HS-27A (cell line): ENCODE results near the gene RPL19.
A peak's percentile ranks its signal among the peaks of the same experiment; 100 is the strongest.
"Not testable (repeated sequence)": the region's sequence is repeated elsewhere in the genome, so short reads cannot be mapped to it uniquely, and the experiment has no call there.

Experiments
- DNase-seq: peaks from one replicate; pipeline ENCODE4 v3.0.0-alpha.2; 2012; ENCODE audit warnings: low read depth, missing footprints

RPL19 gene

DNA sequence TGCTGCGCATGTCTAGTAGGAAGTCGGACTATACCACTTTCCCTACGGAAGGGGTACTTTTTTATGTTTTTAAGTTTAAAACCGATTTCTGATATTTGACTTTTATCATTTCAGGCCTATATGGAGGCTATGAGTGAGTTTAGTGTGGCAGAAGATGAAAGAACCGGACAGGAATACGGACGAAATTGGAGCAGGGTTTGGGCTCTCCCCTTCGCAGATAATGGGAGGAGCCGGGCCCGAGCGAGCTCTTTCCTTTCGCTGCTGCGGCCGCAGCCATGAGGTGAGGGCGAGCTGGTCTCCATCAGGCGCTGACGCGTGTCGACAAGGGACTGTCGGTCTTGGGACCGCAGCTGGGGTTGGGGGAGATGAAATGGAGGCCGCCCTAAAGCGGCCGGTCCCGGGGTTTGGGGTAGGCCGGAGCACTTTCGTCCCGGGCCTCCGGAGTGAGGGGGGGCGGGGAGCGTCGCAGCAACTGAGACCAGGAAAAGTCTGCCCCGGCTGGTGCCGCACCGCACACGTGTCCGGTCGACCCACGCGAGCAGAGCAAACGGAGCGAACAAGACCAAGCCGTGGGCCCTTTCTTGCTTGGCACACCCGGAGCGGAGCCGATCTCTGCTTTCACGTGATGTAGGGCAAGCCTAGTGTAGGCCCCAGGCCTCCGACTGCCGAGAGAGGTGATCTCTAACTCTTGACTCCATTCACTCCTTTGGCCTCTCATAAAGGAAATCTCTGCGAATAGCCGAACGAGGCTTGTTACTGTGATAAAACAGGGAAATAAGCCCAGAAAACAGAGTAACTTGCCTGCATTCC, at the start of gene RPL19:
TSS of gene RPL19 (plus strand) at position 214 of the 810 bp plus-strand sequence. CDS start at position 276, 62 bp downstream.
- DNase-seq = no peak

DNA sequence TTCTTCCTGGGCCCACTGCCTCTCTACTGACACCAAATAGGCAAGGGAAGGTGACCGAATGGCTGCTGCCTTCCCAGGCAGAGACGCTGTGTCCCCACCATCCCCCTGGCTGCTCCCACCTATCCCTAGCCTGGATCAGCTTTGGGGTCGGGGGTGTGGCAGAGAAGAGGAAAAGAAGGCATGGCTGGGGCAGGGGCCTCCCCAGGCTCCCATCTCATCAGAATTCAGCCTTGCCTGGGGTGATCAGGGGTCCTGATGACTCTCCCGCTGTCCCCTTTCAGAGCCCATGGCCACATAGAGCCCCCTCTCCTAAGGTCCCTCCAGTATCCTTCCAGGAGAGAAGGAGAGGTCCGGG, 49.3 kb upstream of the RPL19 start:
- DNase-seq = no peak

GRCh38 chr17:39151150-39151942, 48.7 kb upstream of the RPL19 start, which contains the start of gene PLXDC1:
Gene PLXDC1, minus strand, starts transcription at chr17:39151637. Its CDS starts 200 bp downstream, at chr17:39151437.
- DNase-seq = no peak

DNA sequence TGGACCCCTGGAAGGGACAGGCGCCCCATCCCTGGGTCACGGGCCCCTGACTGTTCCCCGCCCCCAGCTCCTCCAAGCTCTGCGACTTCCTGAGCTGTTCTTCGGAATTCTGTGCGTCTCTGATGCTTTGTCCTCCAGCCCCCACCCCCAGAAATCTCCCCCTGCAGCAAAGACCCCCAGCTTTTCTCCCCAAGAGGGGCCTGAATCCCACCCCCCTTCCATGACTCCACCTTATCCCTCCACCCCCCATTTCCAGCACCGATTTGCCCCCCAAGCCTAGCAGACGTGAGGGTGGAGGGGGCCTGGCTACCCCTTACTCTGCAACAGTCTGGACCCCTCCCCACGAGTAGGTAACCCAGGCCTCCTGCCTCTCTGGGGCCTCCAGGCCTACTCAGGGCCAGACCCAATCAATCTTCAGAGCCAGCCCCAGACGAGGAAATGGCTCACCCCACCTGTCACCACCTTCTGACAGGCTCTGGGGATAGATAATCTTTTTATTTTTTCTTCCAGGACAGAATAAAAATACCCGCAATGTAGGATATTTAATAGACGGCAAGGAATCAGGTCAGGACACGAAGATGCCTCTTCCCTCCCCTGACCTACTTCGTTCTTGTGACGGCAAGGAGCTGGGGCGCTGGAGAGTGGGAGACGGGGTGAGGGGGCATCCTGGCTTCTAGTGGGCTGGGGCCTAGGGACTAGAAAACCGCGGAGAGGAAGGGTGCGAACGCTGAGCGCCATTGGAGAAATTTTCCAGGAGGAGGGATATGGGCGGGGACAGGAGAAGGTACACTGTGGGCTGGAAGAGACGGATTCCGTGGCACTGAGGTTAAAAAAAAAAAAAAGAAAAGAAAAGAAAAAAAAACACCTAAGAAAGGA, 47.9 kb upstream of the RPL19 start:
- DNase-seq = no peak

DNA sequence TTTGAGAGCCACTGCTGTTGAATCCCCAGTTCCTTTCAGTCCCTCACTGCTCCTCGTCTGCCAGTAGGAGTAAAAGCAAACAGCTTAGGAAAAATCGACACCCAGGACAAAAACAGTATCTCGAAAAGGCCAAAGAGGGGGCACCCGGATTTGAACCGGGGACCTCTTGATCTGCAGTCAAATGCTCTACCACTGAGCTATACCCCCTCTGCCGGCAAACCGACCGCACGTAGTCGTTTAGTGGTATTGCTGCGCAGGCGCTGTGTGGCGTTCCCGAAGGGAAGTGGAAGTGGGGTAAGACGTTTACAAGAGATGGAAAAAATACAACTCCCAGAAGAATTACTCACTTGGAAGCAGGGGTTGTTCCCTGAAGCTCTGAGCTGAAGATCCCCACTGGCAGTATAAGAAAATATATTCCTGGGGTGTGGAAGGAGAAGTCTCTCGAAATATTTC, 46.5 kb upstream of the RPL19 start:
- DNase-seq = peak; percentile 68

- no peak for DNase-seq
These were observed 44.4 kb upstream of the RPL19 start for GRCh38 chr17:39155654-39156053.

DNA sequence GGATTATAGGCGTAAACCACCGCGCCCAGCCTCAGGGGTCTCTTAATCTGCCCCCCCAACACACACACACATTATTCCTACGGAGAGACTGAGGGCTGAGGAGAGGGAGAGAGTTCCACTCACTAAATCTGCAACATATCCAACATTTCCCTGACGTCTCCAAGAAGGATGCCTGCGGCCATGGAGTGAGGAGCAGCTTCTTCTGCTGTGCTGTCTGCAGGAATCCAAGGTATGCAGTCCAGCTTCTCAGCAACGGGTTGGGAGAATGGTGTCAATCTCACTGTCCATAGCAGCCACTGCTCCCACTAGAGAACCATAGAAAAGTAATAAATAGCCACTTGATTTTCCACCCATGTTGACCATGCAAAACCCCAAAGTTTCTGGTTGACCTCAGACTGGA, 43.6 kb upstream of the RPL19 start:
- no peak for DNase-seq

DNA sequence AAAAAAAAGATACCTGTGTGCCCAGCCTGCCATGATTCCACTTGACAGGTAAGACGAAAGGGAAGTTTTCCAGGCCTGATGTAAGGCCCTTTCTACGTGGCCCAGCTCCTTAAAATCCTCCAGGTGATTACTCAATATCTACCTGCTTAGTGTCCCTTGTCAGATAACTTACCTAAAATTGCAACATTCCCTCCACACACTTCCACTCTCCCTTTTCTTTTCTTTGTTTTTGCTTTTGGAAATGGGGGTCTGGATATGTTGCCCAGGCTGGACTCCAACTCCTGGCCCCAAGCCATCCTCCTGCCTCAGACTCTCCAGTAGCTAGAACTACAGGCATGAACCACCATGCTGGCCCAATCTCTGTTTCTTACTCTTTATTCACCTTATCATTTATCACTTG, 41.5 kb upstream of the RPL19 start:
- DNase-seq = no peak

GRCh38 chr17:39161962-39162361, 38.1 kb upstream of the RPL19 start:
- no peak for DNase-seq

DNA sequence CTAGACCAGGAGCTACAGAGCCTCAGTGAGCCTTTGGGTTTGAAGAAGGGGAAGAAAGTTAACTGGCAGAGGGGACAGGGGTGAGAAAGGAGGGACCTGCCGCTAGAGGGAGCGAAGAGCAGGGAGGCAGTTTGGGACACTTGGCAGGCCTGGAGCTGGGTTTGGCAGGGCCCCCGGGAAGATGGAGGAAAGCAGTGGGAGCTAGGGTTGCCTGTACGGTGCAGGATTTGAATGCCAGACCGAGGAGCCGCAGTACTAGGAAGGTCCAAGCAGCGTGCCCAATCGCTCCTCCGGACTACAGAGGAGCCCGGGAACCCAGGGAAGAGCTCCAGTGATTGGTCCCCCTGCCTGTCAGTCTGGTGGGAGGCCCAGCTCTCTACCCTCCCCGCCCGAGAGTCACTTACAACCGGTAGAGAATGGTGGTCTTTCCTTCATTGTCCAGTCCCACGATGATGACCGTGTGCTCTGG, 35.4 kb upstream of the RPL19 start:
- DNase-seq = peak; percentile 24

DNA sequence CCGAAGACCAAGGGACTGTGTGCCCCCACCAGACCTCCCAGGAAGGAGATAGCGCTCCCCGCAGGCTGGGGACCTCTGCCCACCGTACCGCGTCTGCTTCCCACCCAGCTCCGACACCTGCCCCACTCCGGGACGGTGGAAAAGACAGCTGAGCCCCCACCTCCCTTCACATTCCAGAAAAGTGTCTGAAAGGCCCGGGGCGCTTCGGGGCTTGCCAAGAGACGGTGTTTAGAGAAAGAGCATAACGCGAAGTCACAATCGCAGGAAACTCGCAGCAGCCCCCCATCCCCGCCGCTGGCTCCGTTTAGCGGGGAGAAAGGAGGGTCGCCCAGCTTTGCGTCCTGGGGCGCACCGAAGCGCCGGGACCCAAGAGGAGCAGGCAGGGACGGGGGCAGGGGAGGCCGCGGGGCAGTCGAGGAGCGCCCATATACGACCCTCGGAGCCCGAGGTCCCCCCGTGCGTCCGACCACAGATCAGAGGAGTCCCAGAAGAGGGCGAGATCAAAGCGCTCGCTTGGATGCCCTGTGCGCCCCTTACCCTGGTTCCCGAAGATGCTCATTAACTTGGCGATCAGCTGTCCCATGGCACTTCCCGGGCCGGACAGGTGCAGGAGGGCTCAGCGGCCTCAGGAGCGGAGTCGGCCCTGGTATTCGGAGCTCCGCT, 34.8 kb upstream of the RPL19 start:
- DNase-seq = no peak

DNA sequence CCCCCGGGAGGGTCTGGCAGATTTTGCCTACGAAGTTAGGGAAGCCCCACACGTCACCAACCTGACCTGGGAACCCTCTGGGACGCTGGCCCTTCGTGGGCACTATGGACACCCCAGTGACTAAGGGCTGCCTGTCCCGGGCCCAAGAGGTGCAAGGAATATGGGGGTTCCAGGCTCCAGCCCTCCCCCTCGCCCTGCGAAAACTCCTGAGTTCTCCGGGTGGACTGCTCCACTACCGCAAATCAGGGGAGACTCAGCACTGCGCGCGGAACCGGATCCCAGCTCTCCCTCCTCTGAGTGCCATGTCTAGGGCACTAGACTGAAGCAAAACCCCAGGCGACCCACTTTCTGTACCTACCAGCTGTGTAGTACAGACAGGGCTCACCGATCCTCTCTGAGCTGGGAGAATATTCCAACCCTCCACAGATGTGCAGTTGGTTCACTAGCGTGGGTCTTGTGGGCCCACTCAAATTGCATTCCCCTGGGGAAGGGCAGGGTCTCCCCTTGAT, 34.2 kb upstream of the RPL19 start, which contains the start of gene ARL5C:
TSS of gene ARL5C (minus strand) at position 321 of the 509 bp plus-strand sequence. CDS start 401 bp downstream, outside the sequence.
- DNase-seq = no peak

DNA sequence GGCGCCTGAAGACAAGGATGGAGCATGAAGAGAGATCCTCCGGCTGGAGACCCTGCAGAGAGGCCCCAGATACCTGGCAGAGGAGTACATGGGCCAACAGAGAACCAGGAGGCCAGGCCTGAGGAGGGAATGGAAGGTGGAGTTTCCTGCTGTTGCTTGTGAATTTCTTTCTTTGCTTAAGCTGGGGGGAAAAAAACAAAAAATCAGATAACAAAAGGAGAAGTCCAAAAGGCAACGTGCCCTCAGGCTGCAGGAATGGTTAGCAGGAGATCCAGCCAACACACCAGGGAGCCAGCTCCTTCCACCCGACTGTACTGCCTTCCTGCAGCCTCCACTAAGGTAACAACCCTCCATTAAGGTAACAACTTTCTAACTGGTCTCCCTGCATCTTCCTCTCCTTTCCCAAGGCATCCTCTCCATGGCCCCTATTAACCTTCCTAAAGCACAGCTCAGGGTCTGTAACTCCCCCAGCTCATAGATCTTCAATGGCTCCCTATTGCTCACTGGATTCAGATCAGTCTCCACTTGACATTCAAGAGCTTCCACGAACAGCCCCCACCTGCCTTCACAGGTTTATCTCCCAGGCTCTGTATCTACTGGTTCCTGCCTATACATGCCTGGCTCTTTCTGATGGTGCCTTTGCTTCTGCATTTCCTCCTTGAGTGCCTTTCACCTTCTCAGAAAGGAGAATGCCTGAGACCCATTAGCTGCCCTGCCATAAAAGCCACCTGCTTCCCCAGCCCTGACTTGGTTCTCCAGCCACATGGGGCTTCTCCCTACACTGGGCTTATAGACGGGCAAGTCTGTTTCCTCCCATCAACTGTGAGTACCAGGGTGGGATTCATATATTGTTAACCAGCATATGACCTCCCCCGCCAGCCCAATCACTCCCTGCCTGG, 33.4 kb upstream of the RPL19 start:
- no peak for DNase-seq

- no peak for DNase-seq
These were observed 32.6 kb upstream of the RPL19 start for GRCh38 chr17:39167476-39167875.

DNA sequence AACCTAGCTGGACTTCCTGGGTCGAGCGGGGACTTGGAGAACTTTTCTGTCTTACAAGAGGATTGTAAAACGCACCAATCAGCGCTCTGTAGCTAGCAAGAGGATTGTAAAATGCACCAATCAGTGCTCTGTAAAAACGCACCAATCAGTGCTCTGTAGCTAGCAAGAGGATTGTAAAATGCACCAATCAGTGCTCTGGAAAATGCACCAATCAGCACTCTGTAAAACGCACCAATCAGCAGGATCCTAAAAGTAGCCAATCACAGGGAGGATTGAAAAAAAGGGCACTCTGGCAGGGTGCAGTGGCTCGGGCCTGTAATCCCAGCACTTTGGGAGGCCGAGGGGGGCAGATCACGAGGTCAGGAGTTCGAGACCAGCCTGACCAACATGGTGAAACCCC, 31.6 kb upstream of the RPL19 start:
- DNase-seq = not testable (repeated sequence)

GRCh38 chr17:39169101-39169500, 31.0 kb upstream of the RPL19 start:
- DNase-seq = no peak

DNA sequence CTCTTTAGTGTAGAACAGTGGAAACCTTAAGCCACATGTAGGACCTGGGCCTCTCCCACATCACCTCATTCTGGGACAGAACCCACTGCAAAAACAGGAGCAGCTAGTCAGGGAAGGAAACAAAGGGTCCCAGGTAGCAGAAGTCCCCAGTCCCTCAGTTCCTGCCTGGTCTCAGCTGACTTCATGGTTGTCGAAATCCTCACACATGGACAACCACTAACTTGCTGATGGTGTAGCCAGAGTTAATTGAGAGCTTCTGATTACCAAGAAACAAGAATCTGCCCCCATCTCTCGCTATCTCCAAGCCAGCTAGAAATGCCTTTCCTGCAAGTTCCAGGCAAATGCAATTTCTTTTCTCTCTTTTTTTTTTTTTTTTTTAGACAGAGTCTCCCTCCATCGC, 30.6 kb upstream of the RPL19 start:
- DNase-seq = no peak

DNA sequence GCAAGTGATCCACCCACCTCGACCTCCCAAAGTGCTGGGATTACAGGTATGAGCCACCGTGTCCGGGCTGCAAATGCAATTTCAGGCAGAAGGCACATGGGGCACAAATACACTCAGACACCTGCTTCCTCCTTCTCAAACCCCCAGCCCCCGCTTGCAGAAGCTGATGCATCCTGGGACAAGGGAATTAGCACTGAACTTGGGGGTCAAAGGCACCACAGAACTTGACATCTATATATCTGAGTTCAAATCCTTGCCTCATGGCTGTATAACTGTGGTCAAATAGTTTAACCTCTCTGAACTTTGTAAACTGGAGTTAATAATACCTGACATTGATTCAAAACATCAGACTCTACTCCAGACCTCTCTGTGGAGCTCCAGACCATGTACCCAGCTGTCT, 30.0 kb upstream of the RPL19 start:
- DNase-seq = no peak

GRCh38 chr17:39170558-39170957, 29.5 kb upstream of the RPL19 start:
- no peak for DNase-seq

GRCh38 chr17:39171933-39172332, 28.1 kb upstream of the RPL19 start:
- DNase-seq = no peak
